LNCaP clone FGC (cell line): ENCODE measurements around the gene ALX3.

Experiments
- DNase-seq: peaks from one replicate; pipeline ENCODE4 v3.0.0-alpha.2; 2011; ENCODE audit warnings: low read depth
- H3K4me3 ChIP-seq: 2 replicates; pipeline ENCODE4 v1.5.1; 2011; ENCODE audit warnings: mild to moderate bottlenecking, low read depth, low read length, control low read depth
- CTCF ChIP-seq: IDR thresholded peaks from 2 replicates; pipeline ENCODE4 v1.5.1; 2012; ENCODE audit warnings: mild to moderate bottlenecking; ENCODE audit not compliant: control insufficient read depth, insufficient read depth; ENCODE audit errors: extremely low read depth

The ALX3 gene

GRCh38 chr1:110065841-110066240 is 4.6 kb downstream of the ALX3 start:
- H3K4me3 ChIP-seq = no peak overlapping the region
- no peak for DNase-seq
- no peak for TF ChIP-seq CTCF

DNA sequence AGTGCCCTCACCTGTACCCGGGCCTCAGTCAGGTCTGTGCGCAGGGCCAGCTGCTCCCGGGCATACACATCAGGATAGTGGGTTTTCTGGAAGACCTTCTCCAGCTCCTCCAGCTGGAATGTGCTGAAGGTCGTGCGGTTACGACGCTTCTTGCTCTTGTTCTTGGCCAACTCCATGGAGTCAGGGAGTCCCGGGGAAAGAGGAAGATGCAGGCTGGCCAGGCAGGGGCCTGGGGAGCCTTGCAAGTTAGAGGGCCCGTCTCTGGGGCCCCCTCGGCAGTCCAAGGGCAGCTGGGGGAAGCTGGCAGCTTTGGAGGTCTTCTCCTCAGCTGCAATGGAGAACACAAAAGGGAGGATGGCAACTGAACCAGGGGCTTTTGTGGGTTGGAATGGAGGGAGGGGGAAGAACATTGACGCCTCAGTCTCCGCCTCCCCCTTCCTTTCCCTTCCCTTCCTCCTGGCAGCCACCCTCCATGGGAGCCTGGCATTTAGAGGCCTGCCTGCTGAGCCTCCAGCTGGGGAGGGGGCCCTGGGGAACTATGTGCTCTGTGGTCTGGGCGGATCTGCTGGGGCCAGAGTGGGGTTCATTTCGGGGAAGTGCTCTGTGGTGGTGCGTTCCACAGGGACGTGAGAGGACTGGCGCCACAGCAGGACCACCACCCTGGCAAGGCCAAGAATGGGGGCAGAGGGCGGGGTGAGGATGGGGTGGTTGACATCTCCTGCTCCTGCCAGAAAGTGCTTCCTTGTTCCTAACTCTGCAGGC is 5.7 kb downstream of the ALX3 start:
- no peak overlapping the region for H3K4me3 ChIP-seq
- no peak for DNase-seq
- TF ChIP-seq CTCF = no peak

- TF ChIP-seq CTCF = no peak
- H3K4me3 ChIP-seq = no peak overlapping the region
- DNase-seq = no peak
Observed at GRCh38 chr1:110063781-110064180, 6.7 kb downstream of the ALX3 start.

GRCh38 chr1:110062612-110063011 is 7.9 kb downstream of the ALX3 start:
- DNase-seq = no peak
- no peak for TF ChIP-seq CTCF
- H3K4me3 ChIP-seq = no peak overlapping the region

- DNase-seq = no peak
- H3K4me3 ChIP-seq = no peak overlapping the region
- TF ChIP-seq CTCF = no peak
Observed at GRCh38 chr1:110061341-110061740, 9.1 kb downstream of the ALX3 start.

GRCh38 chr1:110060662-110061060 is 9.8 kb downstream of the ALX3 start:
- no peak overlapping the region for H3K4me3 ChIP-seq
- no peak for DNase-seq
- no peak for TF ChIP-seq CTCF
